ENCODE measurements around the gene HNF4A.
A peak's percentile ranks its signal among the peaks of the same experiment; 100 is the strongest.
"Not testable (repeated sequence)": the region's sequence is repeated elsewhere in the genome, so short reads cannot be mapped to it uniquely, and the experiment has no call there.

The HNF4A gene

GRCh38 chr20:44355498-44356352 lies at the start of gene HNF4A:
TSS of gene HNF4A (plus strand) at chr20:44355699. CDS start at chr20:44355805, 106 bp downstream.
- DNase-seq (ENCODE audit: low read depth in 3 of 3, low spot score in 1 of 3): no peak

GRCh38 chr20:44306927-44307326 lies 48.6 kb upstream of the HNF4A start:
- DNase-seq (ENCODE audit: low read depth in 3 of 3, low spot score in 1 of 3): no peak

GRCh38 chr20:44309763-44310663 lies 45.5 kb upstream of the HNF4A start:
- DNase-seq (ENCODE audit: low read depth in 3 of 3, low spot score in 1 of 3): no peak

GRCh38 chr20:44310664-44311639 lies 44.5 kb upstream of the HNF4A start, which contains the start of gene FITM2:
TSS of gene FITM2 (minus strand) at chr20:44311202. CDS start at chr20:44311148, 54 bp downstream.
- peak; percentile 97 to 98 (median 97) for DNase-seq (ENCODE audit: low read depth in 3 of 3, low spot score in 1 of 3)

GRCh38 chr20:44314870-44315269 lies 40.6 kb upstream of the HNF4A start:
- DNase-seq (ENCODE audit: low read depth in 3 of 3, low spot score in 1 of 3): no peak

GRCh38 chr20:44319839-44320422 lies 35.6 kb upstream of the HNF4A start:
- DNase-seq (ENCODE audit: low read depth in 3 of 3, low spot score in 1 of 3): no peak

- DNase-seq (ENCODE audit: low read depth in 3 of 3, low spot score in 1 of 3): no peak
These were observed 31.2 kb upstream of the HNF4A start for GRCh38 chr20:44324343-44324742.

- DNase-seq (ENCODE audit: low read depth in 3 of 3, low spot score in 1 of 3): peak in 1 of 3 donors; percentile 14
These were observed 28.9 kb upstream of the HNF4A start for GRCh38 chr20:44326391-44327159.

- not testable (repeated sequence) for DNase-seq (ENCODE audit: low read depth in 3 of 3, low spot score in 1 of 3)
These were observed 27.8 kb upstream of the HNF4A start for GRCh38 chr20:44327748-44328147.

GRCh38 chr20:44328428-44328827 lies 27.1 kb upstream of the HNF4A start:
- no peak for DNase-seq (ENCODE audit: low read depth in 3 of 3, low spot score in 1 of 3)

- DNase-seq (ENCODE audit: low read depth in 3 of 3, low spot score in 1 of 3): no peak
These were observed 24.3 kb upstream of the HNF4A start for GRCh38 chr20:44331201-44331600.

- no peak for DNase-seq (ENCODE audit: low read depth in 3 of 3, low spot score in 1 of 3)
These were observed 21.2 kb upstream of the HNF4A start for GRCh38 chr20:44334306-44334705.

GRCh38 chr20:44334709-44335108 lies 20.8 kb upstream of the HNF4A start:
- no peak for DNase-seq (ENCODE audit: low read depth in 3 of 3, low spot score in 1 of 3)

GRCh38 chr20:44335675-44336074 lies 19.8 kb upstream of the HNF4A start:
- no peak for DNase-seq (ENCODE audit: low read depth in 3 of 3, low spot score in 1 of 3)

GRCh38 chr20:44336086-44336485 lies 19.4 kb upstream of the HNF4A start:
- no peak for DNase-seq (ENCODE audit: low read depth in 3 of 3, low spot score in 1 of 3)

GRCh38 chr20:44336725-44337380 lies 18.6 kb upstream of the HNF4A start, which contains the start of gene R3HDML:
TSS of gene R3HDML (plus strand) at chr20:44337043. CDS start at chr20:44337158, 115 bp downstream.
- no peak for DNase-seq (ENCODE audit: low read depth in 3 of 3, low spot score in 1 of 3)

- DNase-seq (ENCODE audit: low read depth in 3 of 3, low spot score in 1 of 3): no peak
These were observed 13.3 kb upstream of the HNF4A start for GRCh38 chr20:44342248-44342647.

GRCh38 chr20:44343162-44343675 lies 12.3 kb upstream of the HNF4A start:
- no peak for DNase-seq (ENCODE audit: low read depth in 3 of 3, low spot score in 1 of 3)

- DNase-seq (ENCODE audit: low read depth in 3 of 3, low spot score in 1 of 3): no peak
These were observed 10.8 kb upstream of the HNF4A start for GRCh38 chr20:44344723-44345122.

Measured in stimulated activated CD4-positive, alpha-beta T cell treated with anti-CD3 and anti-CD28 coated beads, TNF-alpha, amount 100 ng/mL, for 1 hour (primary cell).